Stomach (tissue), 9 donors: Measurements from ENCODE around the gene SYNDIG1. TPM values are rescaled to one million over a fixed set of nuclear protein-coding genes. Genes with fewer than 3 reads are reported as not detected.

Experiments used
- DNase-seq, 2 donors: peaks; one replicate each; pipeline versions ENCODE4 v3.0.0 to v3.0.0-alpha.2; 2013 to 2019
- H3K27ac ChIP-seq, 5 donors: fragments of 200-600 bp in 4 of 5; sonication (generic) in 4 of 5; one replicate each; pipeline ENCODE4 v1.5.1; 2013 to 2019; ENCODE audit warnings: mild to moderate bottlenecking in 1 of 5, moderate library complexity in 1 of 5
- H3K27me3 ChIP-seq, 3 donors: fragments of 200-600 bp; sonication (generic); one replicate each; pipeline ENCODE4 v1.5.1; 2017 to 2019; ENCODE audit warnings: mixed run types in 1 of 3
- H3K36me3 ChIP-seq, 4 donors: fragments of 200-600 bp; sonication (generic); 1 replicate in 3 of 4; 2 replicates in 1 of 4; pipeline ENCODE4 v1.5.1; 2016 to 2019
- H3K4me1 ChIP-seq, 4 donors: fragments of 200-600 bp; sonication (generic); one replicate each; pipeline ENCODE4 v1.5.1; 2016 to 2019
- H3K4me3 ChIP-seq, 4 donors: fragments of 200-600 bp; sonication (generic) in 3 of 4; one replicate each; pipeline ENCODE4 v1.5.1; 2016 to 2019; ENCODE audit warnings: mild to moderate bottlenecking in 1 of 4
- H3K9me3 ChIP-seq, 4 donors: fragments of 200-600 bp; sonication (generic); one replicate each; pipeline ENCODE4 v1.5.1; 2016 to 2019
- CTCF ChIP-seq, 7 experiments: fragments of 450-650 bp in 4 of 7; fragments of 200-600 bp in 3 of 7; sonication (generic) in 3 of 7; IDR thresholded peaks; one replicate each; pipeline ENCODE4 v1.5.1; 2016 to 2019; ENCODE audit warnings: antibody characterized with exemption in 7 of 7, control low read depth in 2 of 7, mild to moderate bottlenecking in 1 of 7
- EP300 ChIP-seq: sonication (generic); formaldehyde crosslinking; IDR thresholded peaks from one replicate; pipeline ENCODE4 v1.6.1; 2017; ENCODE audit warnings: antibody characterized with exemption
- POLR2A ChIP-seq, 4 donors: fragments of 450-650 bp; IDR thresholded peaks; one replicate each; pipeline ENCODE4 v1.6.1; 2016; ENCODE audit warnings: antibody characterized with exemption in 4 of 4, control low read depth in 2 of 4, mild to moderate bottlenecking in 1 of 4, moderate library complexity in 1 of 4
- POLR2AphosphoS5 ChIP-seq, 3 donors: sonication (generic); formaldehyde crosslinking; IDR thresholded peaks; one replicate each; pipeline ENCODE4 v1.6.1; 2016; ENCODE audit warnings: antibody characterized with exemption in 3 of 3
- WGBS, 5 donors: extraction: QIAGEN DNeasy Blood & Tissue Kit in 3 of 5; methylation state at CpG; one replicate each; pipeline versions ENCODE4 v1.1.5 to v1.1.7; 2013 to 2018; 5-methylcytosine and 5-hydroxymethylcytosine counted together
- intact Hi-C: fragments of 100-400 bp; cut with DNase I; formaldehyde crosslinking; loops from one replicate; pipeline ENCODE4 v1.15.1; 2023; ENCODE audit warnings: low total_unique reads
- polyA plus RNA-seq, 3 donors: library from polyadenylated mRNA; stranded (reverse); fragments of 200-250 nt; gene quantifications; one replicate each; pipeline ENCODE4 v1.2.3, GENCODE V29; 2013
- total RNA-seq, 5 donors: library from RNA; depleted of rRNA; stranded (reverse); fragments of >200 nt; gene quantifications; one replicate each; pipeline versions ENCODE4 v1.1.0 to v1.2.3, GENCODE V29; 2014 to 2016
- donor health status: healthy with polysubstance abuse.
- donor health status: Bipolar disorder and iron deficiency.
- donor health status: healthy.

The SYNDIG1 gene
- total and polyA plus RNA-seq, 8 donors: 0.29 to 2.0 (median 0.89) TPM; not detected in 4

GRCh38 chr20:24455081-24455480, 14.3 kb upstream of the SYNDIG1 start:
- Histone ChIP-seq H3K27ac (no peak overlapping the region), H3K4me1 (no peaks in the 10 kb centered on the region), H3K27me3 (peaks cover 0 to 25% (median 5%) of the 10 kb centered on the region in 3 donors), H3K9me3 (no peaks in the 10 kb centered on the region), H3K36me3 (no peaks in the 10 kb centered on the region), H3K4me3 (no peak overlapping the region)
- no peak for TF ChIP-seq POLR2AphosphoS5 (IDR thresholded peaks at IDR 0.05)
- TF ChIP-seq EP300: no peak
- TF ChIP-seq POLR2A (IDR thresholded peaks at IDR 0.05): no peak
- TF ChIP-seq CTCF (IDR thresholded peaks at IDR 0.05): no peak
- 74 to 84% (median 80%) methylated on average over 6 of the region's 6 CpGs for WGBS, 5 donors
- no peak for DNase-seq
- intact Hi-C loops: no loop called here

- peaks cover 0 to 25% (median 5%) of the 10 kb centered on the region in 3 donors for H3K27me3 ChIP-seq
- WGBS, 5 donors: 71 to 89% (median 86%) methylated on average over 3 of the region's 3 CpGs
- no peak for DNase-seq
- H3K4me3 ChIP-seq: no peak overlapping the region
- TF ChIP-seq POLR2A (IDR thresholded peaks at IDR 0.05): no peak
- no peak for TF ChIP-seq EP300
- TF ChIP-seq POLR2AphosphoS5 (IDR thresholded peaks at IDR 0.05): no peak
- TF ChIP-seq CTCF (IDR thresholded peaks at IDR 0.05): no peak
- intact Hi-C loops: no loop called here
- H3K36me3 ChIP-seq: no peaks in the 10 kb centered on the region
- H3K27ac ChIP-seq: no peak overlapping the region
- H3K9me3 ChIP-seq: no peaks in the 10 kb centered on the region
- no peaks in the 10 kb centered on the region for H3K4me1 ChIP-seq
Measured at GRCh38 chr20:24456398-24456781, 13.0 kb upstream of the SYNDIG1 start.

GRCh38 chr20:24458436-24458835, 11.0 kb upstream of the SYNDIG1 start:
- Histone ChIP-seq H3K4me1 (no peaks in the 10 kb centered on the region), H3K27ac (no peak overlapping the region), H3K4me3 (no peak overlapping the region), H3K9me3 (no peaks in the 10 kb centered on the region), H3K36me3 (no peaks in the 10 kb centered on the region), H3K27me3 (peaks cover 0 to 25% (median 5%) of the 10 kb centered on the region in 3 donors)
- no peak for DNase-seq
- no peak for TF ChIP-seq POLR2A (IDR thresholded peaks at IDR 0.05)
- TF ChIP-seq CTCF (IDR thresholded peaks at IDR 0.05): no peak
- TF ChIP-seq EP300: no peak
- TF ChIP-seq POLR2AphosphoS5 (IDR thresholded peaks at IDR 0.05): no peak
- intact Hi-C loops: no loop called here
- WGBS, 5 donors: 42 to 79% (median 68%) methylated on average over 2 of the region's 2 CpGs

- TF ChIP-seq POLR2A (IDR thresholded peaks at IDR 0.05) (no peak), EP300 (no peak), CTCF (IDR thresholded peaks at IDR 0.05) (no peak), POLR2AphosphoS5 (IDR thresholded peaks at IDR 0.05) (no peak)
- Histone ChIP-seq H3K9me3 (no peaks in the 10 kb centered on the region), H3K27me3 (peaks cover 0 to 25% (median 5%) of the 10 kb centered on the region in 3 donors), H3K4me1 (no peaks in the 10 kb centered on the region), H3K4me3 (no peak overlapping the region), H3K36me3 (no peaks in the 10 kb centered on the region), H3K27ac (no peak overlapping the region)
- DNase-seq: no peak
- WGBS, 5 donors: 82 to 89% (median 84%) methylated on average over 2 of the region's 2 CpGs
- intact Hi-C loops: no loop called here
Measured at GRCh38 chr20:24459733-24460132, 9.7 kb upstream of the SYNDIG1 start.
